Spleen (tissue), 11 donors: ENCODE measurements around the gene BCO2. TPM values are rescaled to one million over a fixed set of nuclear protein-coding genes. Genes with fewer than 3 reads are reported as not detected.

ENCODE experiments used
- DNase-seq: peaks from one replicate; pipeline ENCODE4 v3.0.0-alpha.2; 2020
- H3K27ac ChIP-seq, 8 donors: fragments of 200-600 bp; sonication (generic) in 7 of 8; 1 replicate in 4 of 8; 2 replicates in 4 of 8; pipeline versions ENCODE4 v1.5.0 to v1.8.0; 2016 to 2021; ENCODE audit warnings: inconsistent platforms in 4 of 8, mild to moderate bottlenecking in 4 of 8, moderate library complexity in 1 of 8
- H3K27me3 ChIP-seq, 7 donors: fragments of 200-600 bp; sonication (generic) in 6 of 7; replicated peaks in 1 of 7; 1 replicate in 4 of 7; 2 replicates in 3 of 7; pipeline versions ENCODE4 v1.5.0 to v1.8.0; 2016 to 2021; ENCODE audit warnings: inconsistent platforms in 3 of 7, mild to moderate bottlenecking in 1 of 7
- H3K36me3 ChIP-seq, 6 donors: fragments of 200-600 bp; sonication (generic) in 5 of 6; 1 replicate in 4 of 6; 2 replicates in 2 of 6; pipeline versions ENCODE4 v1.5.0 to v1.8.0; 2016 to 2021; ENCODE audit warnings: inconsistent platforms in 2 of 6
- H3K4me1 ChIP-seq, 6 donors: fragments of 200-600 bp; sonication (generic) in 5 of 6; 1 replicate in 3 of 6; 2 replicates in 3 of 6; pipeline versions ENCODE4 v1.5.0 to v1.8.0; 2016 to 2021; ENCODE audit warnings: inconsistent platforms in 3 of 6
- H3K4me3 ChIP-seq, 8 donors: fragments of 200-600 bp; sonication (generic) in 7 of 8; 1 replicate in 4 of 8; 2 replicates in 4 of 8; pipeline versions ENCODE4 v1.5.0 to v1.8.0; 2016 to 2021; ENCODE audit warnings: inconsistent platforms in 4 of 8, mild to moderate bottlenecking in 4 of 8, moderate library complexity in 2 of 8
- H3K9me3 ChIP-seq, 8 donors: fragments of 200-600 bp; sonication (generic) in 7 of 8; 1 replicate in 4 of 8; 2 replicates in 4 of 8; pipeline versions ENCODE4 v1.5.0 to v1.8.0; 2016 to 2021; ENCODE audit warnings: inconsistent platforms in 4 of 8
- CTCF ChIP-seq, 11 experiments: fragments of 200-600 bp in 7 of 11; fragments of 450-650 bp in 4 of 11; sonication (generic) in 4 of 11; IDR thresholded peaks in 8 of 11; conservative IDR thresholded peaks in 3 of 11; 1 replicate in 7 of 11; 2 replicates in 4 of 11; pipeline versions ENCODE4 v1.4.0 to v1.8.0; 2016 to 2021; ENCODE audit warnings: antibody characterized with exemption in 11 of 11, inconsistent platforms in 4 of 11, mild to moderate bottlenecking in 1 of 11
- POLR2A ChIP-seq, 3 donors: fragments of 450-650 bp; IDR thresholded peaks; one replicate each; pipeline ENCODE4 v1.5.1; 2017; ENCODE audit warnings: antibody characterized with exemption in 3 of 3, mild to moderate bottlenecking in 1 of 3
- POLR2AphosphoS5 ChIP-seq, 3 donors: sonication (generic); formaldehyde crosslinking; IDR thresholded peaks; one replicate each; pipeline ENCODE4 v1.5.1; 2017; ENCODE audit warnings: antibody characterized with exemption in 3 of 3
- WGBS, 5 donors: extraction: QIAGEN DNeasy Blood & Tissue Kit in 3 of 5; methylation state at CpG; one replicate each; pipeline versions ENCODE4 v1.1.5 to v1.1.7; 2013 to 2018; 5-methylcytosine and 5-hydroxymethylcytosine counted together
- intact Hi-C: fragments of 100-400 bp; cut with DNase I; formaldehyde crosslinking; loops from one replicate; pipeline ENCODE4 v1.15.0; 2023; ENCODE audit warnings: low total_unique reads
- polyA plus RNA-seq, 3 donors: library from polyadenylated mRNA; stranded (reverse); fragments of 200-250 nt; gene quantifications; one replicate each; pipeline ENCODE4 v1.2.1, GENCODE V29; 2013
- total RNA-seq, 7 donors: library from RNA; depleted of rRNA in 3 of 7; stranded (reverse); fragments of >200 nt in 3 of 7; fragmentation: NEBNext Ultra II Directional in 4 of 7; extraction: Animal tissue kit (Norgen Biotek cat#: 25700) in 4 of 7; gene quantifications; one replicate each; pipeline versions ENCODE4 v1.1.0 to v1.2.1, GENCODE V29; 2016 to 2021
- donor health status: healthy with polysubstance abuse.
- donor health status: DM: no; HTN: no; CAD: no; lungs with moderate emphysema.
- donor health status: DM: no; HTN: no; CAD: no.
- donor health status: Bipolar disorder and iron deficiency.
- donor health status: healthy.
- donor health status: DM: no; HTN: no; CAD: no.
- donor health status: DM: yes; HTN: yes; CAD: no.

BCO2 gene
- total and polyA plus RNA-seq, 10 donors: 1.6 to 7.8 (median 3.8) TPM

- intact Hi-C loops: loop anchor here (2.0 kb wide), 1 partner anchor 59 kb away; no protein-coding TSS in a partner anchor
- DNase-seq: no peak
- no peaks in the 10 kb centered on the region for H3K9me3 ChIP-seq
- peaks cover 0 to 13% (median 5%) of the 10 kb centered on the region in 6 donors for H3K4me1 ChIP-seq
- H3K4me3 ChIP-seq: no peak overlapping the region
- no peak overlapping the region for H3K27ac ChIP-seq
- no peak for TF ChIP-seq POLR2A (IDR thresholded peaks at IDR 0.05)
- TF ChIP-seq CTCF (IDR thresholded peaks at IDR 0.05 in 8 of 11, conservative IDR thresholded peaks at IDR 0.05 in 3 of 11): no peak
- TF ChIP-seq POLR2AphosphoS5 (IDR thresholded peaks at IDR 0.05): no peak
- 61 to 77% (median 73%) methylated on average over 3 of the region's 3 CpGs for WGBS, 5 donors
- no peaks in the 10 kb centered on the region for H3K36me3 ChIP-seq
- H3K27me3 ChIP-seq: no peaks in the 10 kb centered on the region
Measured at GRCh38 chr11:112221274-112221835, 46.0 kb downstream of the BCO2 start.

- no peak overlapping the region for H3K27ac ChIP-seq
- H3K4me3 ChIP-seq: no peak overlapping the region
- no peaks in the 10 kb centered on the region for H3K9me3 ChIP-seq
- WGBS, 5 donors: 52 to 70% (median 58%) methylated on average over 4 of the region's 4 CpGs
- intact Hi-C loops: no loop called here
- no peak for DNase-seq
- H3K4me1 ChIP-seq: peaks cover 4 to 20% (median 10%) of the 10 kb centered on the region in 6 donors
- no peaks in the 10 kb centered on the region for H3K36me3 ChIP-seq
- TF ChIP-seq POLR2A (IDR thresholded peaks at IDR 0.05): no peak
- TF ChIP-seq POLR2AphosphoS5 (IDR thresholded peaks at IDR 0.05): no peak
- TF ChIP-seq CTCF (IDR thresholded peaks at IDR 0.05 in 8 of 11, conservative IDR thresholded peaks at IDR 0.05 in 3 of 11): no peak
- H3K27me3 ChIP-seq: no peaks in the 10 kb centered on the region
Measured at GRCh38 chr11:112222303-112222702, 47.0 kb downstream of the BCO2 start.

GRCh38 chr11:112223121-112223520 is 47.8 kb downstream of the BCO2 start:
- peaks cover 9 to 28% (median 16%) of the 10 kb centered on the region in 6 donors for H3K4me1 ChIP-seq
- H3K27me3 ChIP-seq: no peaks in the 10 kb centered on the region
- no peak for DNase-seq
- H3K4me3 ChIP-seq: no peak overlapping the region
- intact Hi-C loops: no loop called here
- TF ChIP-seq POLR2AphosphoS5 (IDR thresholded peaks at IDR 0.05): no peak
- no peaks in the 10 kb centered on the region for H3K9me3 ChIP-seq
- WGBS, 5 donors: 62 to 86% (median 64%) methylated on average over 1 of the region's 1 CpG
- no peak overlapping the region for H3K27ac ChIP-seq
- H3K36me3 ChIP-seq: no peaks in the 10 kb centered on the region

- no peak for TF ChIP-seq CTCF (IDR thresholded peaks at IDR 0.05 in 8 of 11, conservative IDR thresholded peaks at IDR 0.05 in 3 of 11)
- no peak for TF ChIP-seq POLR2AphosphoS5 (IDR thresholded peaks at IDR 0.05)
- TF ChIP-seq POLR2A (IDR thresholded peaks at IDR 0.05): no peak
- Histone ChIP-seq H3K36me3 (peaks cover 0 to 6% (median 2%) of the 10 kb centered on the region in 6 donors), H3K4me3 (no peak overlapping the region), H3K27me3 (no peaks in the 10 kb centered on the region), H3K27ac (no peak overlapping the region), H3K9me3 (no peaks in the 10 kb centered on the region), H3K4me1 (peaks cover 9 to 36% (median 19%) of the 10 kb centered on the region in 6 donors)
- intact Hi-C loops: no loop called here
- no peak for DNase-seq
- 87 to 95% (median 93%) methylated on average over 5 of the region's 5 CpGs for WGBS, 5 donors
Measured at GRCh38 chr11:112223754-112224532, 48.6 kb downstream of the BCO2 start.
